ENCODE measurements around the gene MBTPS1.

GRCh38 chr16:84048270-84048669, 68.5 kb downstream of the MBTPS1 start:
- TF ChIP-seq, protein P1, sequence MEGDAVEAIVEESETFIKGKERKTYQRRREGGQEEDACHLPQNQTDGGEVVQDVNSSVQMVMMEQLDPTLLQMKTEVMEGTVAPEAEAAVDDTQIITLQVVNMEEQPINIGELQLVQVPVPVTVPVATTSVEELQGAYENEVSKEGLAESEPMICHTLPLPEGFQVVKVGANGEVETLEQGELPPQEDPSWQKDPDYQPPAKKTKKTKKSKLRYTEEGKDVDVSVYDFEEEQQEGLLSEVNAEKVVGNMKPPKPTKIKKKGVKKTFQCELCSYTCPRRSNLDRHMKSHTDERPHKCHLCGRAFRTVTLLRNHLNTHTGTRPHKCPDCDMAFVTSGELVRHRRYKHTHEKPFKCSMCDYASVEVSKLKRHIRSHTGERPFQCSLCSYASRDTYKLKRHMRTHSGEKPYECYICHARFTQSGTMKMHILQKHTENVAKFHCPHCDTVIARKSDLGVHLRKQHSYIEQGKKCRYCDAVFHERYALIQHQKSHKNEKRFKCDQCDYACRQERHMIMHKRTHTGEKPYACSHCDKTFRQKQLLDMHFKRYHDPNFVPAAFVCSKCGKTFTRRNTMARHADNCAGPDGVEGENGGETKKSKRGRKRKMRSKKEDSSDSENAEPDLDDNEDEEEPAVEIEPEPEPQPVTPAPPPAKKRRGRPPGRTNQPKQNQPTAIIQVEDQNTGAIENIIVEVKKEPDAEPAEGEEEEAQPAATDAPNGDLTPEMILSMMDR (IDR thresholded peaks at IDR 0.05; ENCODE audit: low read depth, low read length): no peak
- TF ChIP-seq POLR2A (IDR thresholded peaks at IDR 0.05; ENCODE audit: extremely low read depth, insufficient read length): no peak
